Mesenchymal stem cell (in vitro differentiated cells and primary cell): ENCODE data around the gene GPANK1.
A peak's percentile ranks its signal among the peaks of the same experiment; 100 is the strongest.

Experiments
- DNase-seq: peaks from one replicate; pipeline ENCODE4 v3.0.0-alpha.2; 2013
- H2AFZ ChIP-seq: one replicate; pipeline ENCODE4 v1.6.1; 2013; ENCODE audit warnings: low read depth, mild to moderate bottlenecking, control low read depth, inconsistent platforms, low read length, moderate library complexity
- H2AK5ac ChIP-seq: 2 replicates; pipeline ENCODE4 v1.6.1; 2013; ENCODE audit warnings: low read length, moderate library complexity, mild to moderate bottlenecking, inconsistent platforms; ENCODE audit not compliant: severe bottlenecking
- H2BK120ac ChIP-seq: one replicate; pipeline ENCODE4 v1.6.1; 2013; ENCODE audit warnings: low read depth, mild to moderate bottlenecking, inconsistent platforms, low read length, moderate library complexity
- H2BK12ac ChIP-seq, 2 experiments: one replicate each; pipeline ENCODE4 v1.6.1; 2013; ENCODE audit warnings: inconsistent platforms in 2 of 2, low read length in 2 of 2, mild to moderate bottlenecking in 2 of 2, moderate library complexity in 2 of 2, control low read depth in 1 of 2
- H2BK15ac ChIP-seq: one replicate; pipeline ENCODE4 v1.6.1; 2013; ENCODE audit warnings: mild to moderate bottlenecking, low read depth, inconsistent platforms; ENCODE audit not compliant: poor library complexity, severe bottlenecking
- H2BK5ac ChIP-seq: 2 replicates; pipeline ENCODE4 v1.6.1; 2013; ENCODE audit warnings: low read depth, mild to moderate bottlenecking, low read length, control low read depth, inconsistent platforms; ENCODE audit not compliant: poor library complexity, severe bottlenecking
- H3K14ac ChIP-seq, 2 experiments: one replicate each; pipeline ENCODE4 v1.6.1; 2013; ENCODE audit warnings: inconsistent platforms in 2 of 2, low read length in 2 of 2, control low read depth in 1 of 2, mild to moderate bottlenecking in 1 of 2, moderate library complexity in 1 of 2
- H3K18ac ChIP-seq, 2 experiments: one replicate each; pipeline ENCODE4 v1.6.1; 2013; ENCODE audit warnings: inconsistent platforms in 2 of 2, low read length in 2 of 2, control low read depth in 1 of 2, low read depth in 1 of 2, mild to moderate bottlenecking in 1 of 2
- H3K23ac ChIP-seq, 2 experiments: one replicate each; pipeline ENCODE4 v1.6.1; 2013; ENCODE audit warnings: inconsistent platforms in 2 of 2, low read length in 2 of 2, mild to moderate bottlenecking in 2 of 2, moderate library complexity in 2 of 2, control low read depth in 1 of 2
- H3K27ac ChIP-seq: 2 replicates; pipeline ENCODE4 v1.5.1; 2013; ENCODE audit warnings: mild to moderate bottlenecking, moderate library complexity, low read length, control low read depth, inconsistent platforms; ENCODE audit not compliant: poor library complexity, severe bottlenecking
- H3K27me3 ChIP-seq, 2 experiments: 2 replicates each; pipeline versions ENCODE4 v1.6.1 to v1.7.0; 2013; ENCODE audit warnings: low read length in 2 of 2, mild to moderate bottlenecking in 2 of 2, moderate library complexity in 2 of 2, control low read depth in 1 of 2, inconsistent platforms in 1 of 2; ENCODE audit not compliant: control insufficient read depth in 1 of 2, insufficient read depth in 1 of 2
- H3K36me3 ChIP-seq, 2 experiments: 2 replicates each; pipeline versions ENCODE4 v1.6.1 to v1.7.0; 2013; ENCODE audit warnings: low read length in 2 of 2, control low read depth in 1 of 2, inconsistent platforms in 1 of 2, low read depth in 1 of 2, mild to moderate bottlenecking in 1 of 2; ENCODE audit not compliant: insufficient read depth in 2 of 2, control insufficient read depth in 1 of 2
- H3K4ac ChIP-seq, 2 experiments: one replicate each; pipeline ENCODE4 v1.6.1; 2013; ENCODE audit warnings: inconsistent platforms in 2 of 2, low read length in 2 of 2, mild to moderate bottlenecking in 2 of 2, moderate library complexity in 2 of 2, control low read depth in 1 of 2, low read depth in 1 of 2
- H3K4me1 ChIP-seq: 2 replicates; pipeline ENCODE4 v1.6.1; 2013; ENCODE audit warnings: low read depth, low read length, control low read depth; ENCODE audit not compliant: control insufficient read depth, insufficient read depth
- H3K4me2 ChIP-seq: 2 replicates; pipeline ENCODE4 v1.6.1; 2013; ENCODE audit warnings: low read length, mild to moderate bottlenecking, inconsistent platforms; ENCODE audit not compliant: poor library complexity, severe bottlenecking
- H3K4me3 ChIP-seq, 2 experiments: 2 replicates each; pipeline versions ENCODE4 v1.5.1 to v1.7.0; 2013; ENCODE audit warnings: low read length in 2 of 2, mild to moderate bottlenecking in 2 of 2, control low read depth in 1 of 2, low read depth in 1 of 2; ENCODE audit not compliant: insufficient read depth in 1 of 2
- H3K79me1 ChIP-seq: replicated peaks from 2 replicates; pipeline ENCODE4 v1.6.1; 2013; ENCODE audit warnings: mild to moderate bottlenecking, control low read depth, low read length, inconsistent platforms; ENCODE audit not compliant: poor library complexity, severe bottlenecking
- H3K9ac ChIP-seq: 2 replicates; pipeline ENCODE4 v1.7.0; 2013; ENCODE audit warnings: mild to moderate bottlenecking, low read length, moderate library complexity
- H3K9me3 ChIP-seq: 2 replicates; pipeline ENCODE4 v1.7.0; 2013; ENCODE audit warnings: mild to moderate bottlenecking, low read length; ENCODE audit not compliant: control insufficient read depth
- H4K8ac ChIP-seq: one replicate; pipeline ENCODE4 v1.6.1; 2013; ENCODE audit warnings: inconsistent platforms, mild to moderate bottlenecking, low read length, moderate library complexity
- H4K91ac ChIP-seq: one replicate; pipeline ENCODE4 v1.6.1; 2013; ENCODE audit warnings: mild to moderate bottlenecking, low read length, inconsistent platforms
- WGBS: methylation state at CpG from one replicate; pipeline ENCODE4 v1.1.7; 2013; ENCODE audit warnings: mixed read lengths; 5-methylcytosine and 5-hydroxymethylcytosine counted together

The GPANK1 gene

DNA sequence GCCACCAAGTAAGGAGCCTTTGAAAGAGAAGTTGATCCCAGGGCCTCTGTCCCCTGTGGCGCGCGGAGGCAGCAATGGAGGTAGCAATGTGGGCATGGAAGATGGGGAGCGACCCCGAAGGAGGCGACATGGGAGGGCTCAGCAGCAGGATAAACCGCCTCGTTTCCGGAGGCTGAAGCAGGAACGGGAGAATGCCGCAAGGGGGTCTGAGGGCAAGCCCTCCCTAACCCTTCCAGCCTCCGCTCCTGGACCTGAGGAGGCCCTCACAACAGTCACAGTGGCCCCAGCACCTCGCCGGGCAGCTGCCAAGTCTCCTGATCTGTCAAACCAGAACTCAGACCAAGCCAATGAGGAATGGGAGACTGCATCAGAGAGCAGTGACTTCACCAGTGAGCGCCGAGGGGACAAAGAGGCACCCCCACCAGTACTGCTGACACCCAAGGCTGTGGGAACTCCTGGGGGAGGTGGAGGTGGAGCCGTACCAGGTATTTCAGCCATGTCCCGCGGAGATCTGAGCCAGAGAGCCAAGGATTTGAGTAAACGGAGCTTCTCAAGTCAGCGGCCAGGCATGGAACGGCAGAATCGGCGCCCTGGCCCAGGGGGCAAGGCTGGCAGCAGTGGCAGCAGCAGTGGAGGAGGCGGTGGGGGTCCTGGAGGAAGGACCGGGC lies 32.4 kb downstream of the GPANK1 start:
- DNase-seq = no peak
- H4K91ac ChIP-seq = peak overlapping the region; percentile 62
- H3K27ac ChIP-seq = no peak overlapping the region
- WGBS = 95% methylated on average over 26 of the region's 26 CpGs
- no peaks in the 10 kb centered on the region for H3K9me3 ChIP-seq
- no peak overlapping the region for H2BK12ac ChIP-seq
- H3K4me2 ChIP-seq = no peak overlapping the region
- H3K4me3 ChIP-seq = no peak overlapping the region
- peaks cover 23% of the 10 kb centered on the region for H3K79me1 ChIP-seq
- peak overlapping the region; percentile 87 for H4K8ac ChIP-seq
- no peak overlapping the region for H3K18ac ChIP-seq
- no peak overlapping the region for H2AFZ ChIP-seq
- peaks cover 98 to 99% of the 10 kb centered on the region in 2 experiments for H3K36me3 ChIP-seq
- H2AK5ac ChIP-seq = no peak overlapping the region
- H3K4ac ChIP-seq = no peak overlapping the region
- H2BK15ac ChIP-seq = no peak overlapping the region
- H3K23ac ChIP-seq = no peak overlapping the region
- H3K4me1 ChIP-seq = peaks cover 1% of the 10 kb centered on the region
- no peak overlapping the region for H2BK120ac ChIP-seq
- H3K9ac ChIP-seq = peak overlapping the region; percentile 60
- H2BK5ac ChIP-seq = no peak overlapping the region
- H3K14ac ChIP-seq = no peak overlapping the region
- no peaks in the 10 kb centered on the region for H3K27me3 ChIP-seq

DNA sequence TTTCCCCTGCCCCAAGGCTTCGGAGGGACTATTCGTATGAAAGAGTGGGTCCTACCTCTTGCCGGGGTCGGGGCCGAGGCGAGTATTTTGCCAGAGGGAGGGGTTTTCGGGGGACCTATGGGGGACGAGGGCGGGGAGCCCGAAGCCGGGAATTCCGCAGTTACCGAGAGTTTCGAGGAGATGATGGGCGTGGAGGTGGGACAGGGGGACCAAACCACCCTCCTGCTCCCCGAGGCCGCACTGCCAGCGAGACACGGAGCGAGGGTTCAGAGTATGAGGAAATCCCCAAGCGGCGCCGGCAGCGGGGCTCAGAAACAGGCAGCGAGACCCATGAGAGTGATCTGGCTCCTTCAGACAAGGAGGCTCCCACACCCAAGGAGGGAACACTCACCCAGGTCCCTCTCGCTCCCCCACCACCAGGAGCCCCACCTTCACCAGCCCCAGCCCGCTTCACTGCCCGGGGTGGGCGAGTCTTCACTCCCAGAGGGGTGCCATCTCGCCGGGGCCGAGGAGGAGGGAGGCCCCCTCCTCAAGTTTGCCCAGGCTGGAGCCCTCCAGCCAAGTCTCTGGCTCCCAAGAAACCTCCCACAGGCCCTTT lies 33.0 kb downstream of the GPANK1 start:
- no peak overlapping the region for H2BK12ac ChIP-seq
- no peak overlapping the region for H3K18ac ChIP-seq
- no peak overlapping the region for H4K91ac ChIP-seq
- H3K36me3 ChIP-seq = peaks cover 97 to 100% of the 10 kb centered on the region in 2 experiments
- H2AK5ac ChIP-seq = no peak overlapping the region
- no peak overlapping the region for H3K4me2 ChIP-seq
- H3K14ac ChIP-seq = no peak overlapping the region
- no peak overlapping the region for H2BK15ac ChIP-seq
- H3K9ac ChIP-seq = no peak overlapping the region
- no peak overlapping the region for H3K23ac ChIP-seq
- no peaks in the 10 kb centered on the region for H3K27me3 ChIP-seq
- no peak overlapping the region for H2BK120ac ChIP-seq
- no peak overlapping the region for H4K8ac ChIP-seq
- no peak overlapping the region for H2BK5ac ChIP-seq
- whole genome bisulfite sequencing = 98% methylated on average over 31 of the region's 32 CpGs
- no peak overlapping the region for H3K4ac ChIP-seq
- H3K79me1 ChIP-seq = peaks cover 21% of the 10 kb centered on the region
- H3K4me3 ChIP-seq = no peak overlapping the region
- H3K27ac ChIP-seq = no peak overlapping the region
- no peaks in the 10 kb centered on the region for H3K4me1 ChIP-seq
- H3K9me3 ChIP-seq = no peaks in the 10 kb centered on the region
- no peak overlapping the region for H2AFZ ChIP-seq
- no peak for DNase-seq

DNA sequence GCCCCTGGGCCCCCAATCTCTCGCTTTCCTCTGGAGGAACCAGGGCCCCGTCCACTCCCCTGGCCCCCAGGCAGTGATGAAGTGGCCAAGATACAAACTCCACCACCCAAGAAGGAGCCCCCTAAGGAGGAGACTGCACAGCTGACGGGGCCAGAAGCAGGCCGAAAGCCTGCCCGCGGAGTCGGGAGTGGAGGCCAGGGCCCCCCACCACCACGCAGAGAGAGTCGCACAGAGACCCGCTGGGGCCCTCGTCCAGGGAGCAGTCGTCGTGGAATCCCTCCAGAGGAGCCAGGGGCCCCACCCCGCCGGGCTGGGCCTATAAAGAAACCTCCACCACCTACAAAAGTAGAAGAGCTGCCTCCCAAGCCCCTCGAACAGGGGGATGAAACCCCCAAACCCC lies 33.6 kb downstream of the GPANK1 start:
- Histone ChIP-seq H3K9ac (no peak overlapping the region), H3K4ac (no peak overlapping the region), H3K18ac (no peak overlapping the region), H3K79me1 (peaks cover 21% of the 10 kb centered on the region), H2AFZ (no peak overlapping the region), H3K4me1 (no peaks in the 10 kb centered on the region), H3K9me3 (no peaks in the 10 kb centered on the region), H3K27ac (no peak overlapping the region), H3K27me3 (no peaks in the 10 kb centered on the region), H2BK12ac (no peak overlapping the region), H3K14ac (no peak overlapping the region), H3K4me2 (no peak overlapping the region), H2BK120ac (no peak overlapping the region), H2AK5ac (no peak overlapping the region), H3K36me3 (peaks cover 96 to 100% of the 10 kb centered on the region in 2 experiments), H3K23ac (no peak overlapping the region), H2BK15ac (no peak overlapping the region), H2BK5ac (no peak overlapping the region), H4K8ac (no peak overlapping the region), H4K91ac (no peak overlapping the region), H3K4me3 (no peak overlapping the region)
- no peak for DNase-seq
- WGBS = 96% methylated on average over 16 of the region's 16 CpGs

DNA sequence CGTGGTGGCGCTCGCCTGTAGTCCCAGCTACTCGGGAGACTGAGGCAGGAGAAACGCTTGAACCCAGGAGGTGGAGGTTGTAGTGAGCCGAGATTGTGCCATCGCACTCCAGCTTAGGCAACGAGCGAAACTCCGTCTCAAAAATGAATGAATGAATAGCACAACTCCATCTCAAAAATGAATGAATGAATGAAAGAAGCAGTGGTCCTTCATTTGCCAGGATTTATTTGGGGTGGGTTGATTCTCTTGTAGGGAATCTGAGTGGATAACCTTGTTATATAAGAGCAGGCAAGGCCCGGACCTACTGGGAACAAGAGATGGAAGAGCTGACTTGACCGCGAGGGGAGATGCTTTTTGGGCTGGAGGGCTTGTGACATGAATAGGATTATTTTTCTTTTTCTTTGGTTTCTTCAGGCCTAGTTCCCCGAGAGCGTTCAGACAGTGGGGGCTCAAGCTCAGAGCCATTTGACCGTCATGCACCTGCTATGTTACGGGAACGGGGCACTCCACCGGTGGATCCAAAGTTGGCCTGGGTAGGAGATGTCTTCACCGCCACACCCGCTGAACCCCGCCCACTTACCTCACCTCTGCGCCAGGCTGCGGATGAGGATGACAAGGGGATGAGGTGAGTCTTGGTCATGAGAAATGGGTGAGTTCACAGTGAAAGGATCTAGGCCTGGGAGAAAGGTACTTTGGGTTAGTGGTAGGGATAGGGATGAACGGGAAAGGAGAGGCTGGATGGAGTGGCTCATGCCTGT lies 34.4 kb downstream of the GPANK1 start:
- Histone ChIP-seq H3K18ac (no peak overlapping the region), H3K27me3 (no peaks in the 10 kb centered on the region), H3K9ac (peak overlapping the region; percentile 41), H3K27ac (no peak overlapping the region), H2BK15ac (no peak overlapping the region), H2BK5ac (no peak overlapping the region), H3K14ac (no peak overlapping the region), H3K23ac (no peak overlapping the region), H4K91ac (no peak overlapping the region), H2BK120ac (no peak overlapping the region), H2AK5ac (no peak overlapping the region), H3K4me1 (no peaks in the 10 kb centered on the region), H3K4me2 (no peak overlapping the region), H2BK12ac (no peak overlapping the region), H3K4ac (no peak overlapping the region), H3K36me3 (peaks cover 96 to 100% of the 10 kb centered on the region in 2 experiments), H3K79me1 (peaks cover 20% of the 10 kb centered on the region), H3K4me3 (no peak overlapping the region), H3K9me3 (no peaks in the 10 kb centered on the region), H2AFZ (no peak overlapping the region), H4K8ac (no peak overlapping the region)
- WGBS = 98% methylated on average over 25 of the region's 25 CpGs
- no peak for DNase-seq
